C4-2B (cell line): ENCODE measurements around the gene DDX1.

Experiments
- H3K27ac ChIP-seq: fragments of 450-650 bp; 2 replicates; pipeline ENCODE4 v1.5.1; 2017
- CTCF ChIP-seq: fragments of 450-650 bp; conservative IDR thresholded peaks from 2 replicates; pipeline ENCODE4 v1.5.1; 2017; ENCODE audit warnings: mild to moderate bottlenecking
- ZFX ChIP-seq: fragments of 450-650 bp; IDR thresholded peaks from 2 replicates; pipeline ENCODE4 v1.6.1; 2017

The DDX1 gene

GRCh38 chr2:15615301-15615920 is 23.7 kb downstream of the DDX1 start:
- TF ChIP-seq ZFX (no peak), CTCF (no peak)
- no peak overlapping the region for H3K27ac ChIP-seq

- no peak for TF ChIP-seq CTCF
- TF ChIP-seq ZFX: no peak
- H3K27ac ChIP-seq: no peak overlapping the region
These were observed 24.8 kb downstream of the DDX1 start for GRCh38 chr2:15616429-15616828.

GRCh38 chr2:15616850-15617777 is 25.4 kb downstream of the DDX1 start:
- H3K27ac ChIP-seq: no peak overlapping the region
- no peak for TF ChIP-seq ZFX
- no peak for TF ChIP-seq CTCF

GRCh38 chr2:15617778-15618448 is 26.2 kb downstream of the DDX1 start:
- H3K27ac ChIP-seq: no peak overlapping the region
- TF ChIP-seq CTCF (no peak), ZFX (no peak)

- no peak overlapping the region for H3K27ac ChIP-seq
- TF ChIP-seq CTCF (no peak), ZFX (no peak)
These were observed 26.8 kb downstream of the DDX1 start for GRCh38 chr2:15618449-15618855.

GRCh38 chr2:15619076-15619475 is 27.4 kb downstream of the DDX1 start:
- no peak overlapping the region for H3K27ac ChIP-seq
- TF ChIP-seq ZFX: no peak
- no peak for TF ChIP-seq CTCF

- H3K27ac ChIP-seq: no peak overlapping the region
- TF ChIP-seq ZFX (no peak), CTCF (no peak)
These were observed 27.8 kb downstream of the DDX1 start for GRCh38 chr2:15619510-15619909.
